GM21423 (cell line): ENCODE data around the gene OLFML2A.
"Not testable (repeated sequence)": the region's sequence is repeated elsewhere in the genome, so short reads cannot be mapped to it uniquely, and the experiment has no call there.

Experiments
- ATAC-seq: cut with Tn5 transposase; IDR thresholded peaks from one replicate; pipeline ENCODE4 v1.9.1; 2021; ENCODE audit warnings: mild to moderate bottlenecking, moderate library complexity; ENCODE audit not compliant: unreplicated experiment

The OLFML2A gene

DNA sequence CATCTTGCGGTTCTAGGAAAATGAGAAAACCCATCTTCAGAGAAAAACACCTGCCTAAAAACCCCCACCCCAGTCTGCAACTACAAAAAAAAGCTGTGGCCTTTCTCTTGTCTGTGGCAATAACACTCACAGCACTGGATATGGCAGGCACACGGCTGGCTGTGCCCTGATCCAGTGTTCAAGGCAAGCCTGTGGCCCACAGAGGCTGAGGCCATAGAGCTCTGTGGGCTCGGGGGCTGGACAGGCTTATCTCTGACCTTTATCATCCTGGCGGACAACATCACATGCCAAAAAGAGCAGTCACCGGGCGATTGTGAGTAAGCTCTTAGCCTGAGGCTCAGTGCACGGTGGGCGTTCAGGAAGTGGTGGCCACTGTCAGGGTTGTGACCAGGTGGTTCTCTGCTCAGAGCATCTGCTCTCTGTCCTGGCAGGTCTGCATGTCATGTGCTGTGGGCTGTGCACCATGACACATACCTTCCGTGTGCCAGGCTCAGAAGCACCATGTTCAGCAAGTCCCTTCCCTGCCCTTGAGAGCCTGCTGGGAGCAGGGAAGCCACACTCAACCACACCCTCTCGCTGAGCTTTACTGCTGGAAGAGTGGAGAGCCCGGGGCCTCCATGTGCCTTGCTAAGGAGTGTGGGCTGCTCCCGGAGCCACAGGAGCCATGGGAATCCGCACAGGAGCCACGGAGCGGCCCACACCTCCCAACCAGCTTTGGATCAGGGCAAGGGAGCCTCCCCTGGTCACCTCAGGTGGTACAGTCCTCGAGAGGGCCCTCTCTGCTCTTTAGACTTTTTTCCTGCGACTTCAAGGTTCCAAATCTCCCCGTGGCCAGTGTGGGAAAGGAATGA lies 41.7 kb downstream of the OLFML2A start:
- ATAC-seq, result no peak

DNA sequence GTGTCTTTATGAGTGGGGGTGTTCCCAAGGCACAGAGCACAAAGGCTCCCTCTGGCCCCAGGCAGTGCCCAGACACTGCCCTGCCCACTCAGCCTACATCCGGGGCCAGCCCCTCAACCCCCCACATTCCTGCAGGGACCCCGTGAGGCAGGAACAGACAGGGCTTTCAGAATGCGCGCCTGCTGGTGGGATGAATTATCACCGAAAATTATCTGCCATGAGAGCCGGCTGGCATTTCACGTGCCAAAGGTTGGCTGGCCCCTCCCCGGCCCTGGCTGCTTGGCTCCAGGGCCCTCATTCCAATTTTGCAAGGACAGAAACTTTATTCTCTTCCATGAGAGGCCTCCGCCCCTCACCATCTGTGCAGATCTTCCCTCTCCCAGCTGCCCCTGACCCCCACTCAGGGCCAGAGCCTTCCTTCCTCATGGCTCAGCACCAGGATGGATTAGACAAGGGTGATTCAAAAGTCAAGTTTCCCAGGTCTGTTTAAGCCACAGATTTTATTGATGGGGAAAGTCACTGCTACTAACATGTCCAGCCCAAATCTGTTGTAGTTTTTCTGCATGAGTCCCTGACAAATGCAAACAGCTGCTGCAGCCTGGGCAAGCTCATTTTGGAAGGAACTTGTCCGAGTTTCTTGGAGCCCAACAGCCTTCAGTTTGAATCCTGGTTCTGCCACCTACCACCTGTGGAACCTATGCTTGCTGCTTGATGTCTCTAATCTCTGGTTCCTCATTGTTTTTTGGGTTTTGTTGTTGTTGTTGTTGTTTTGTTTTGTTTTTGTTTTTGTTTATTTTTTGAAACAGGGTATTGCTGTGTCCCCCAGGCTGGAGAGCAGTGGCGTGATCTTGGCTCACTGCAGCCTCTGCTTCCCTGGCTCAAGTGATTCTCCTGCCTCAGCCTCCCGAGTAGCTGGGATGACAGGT lies 44.0 kb downstream of the OLFML2A start:
- no peak for ATAC-seq

DNA sequence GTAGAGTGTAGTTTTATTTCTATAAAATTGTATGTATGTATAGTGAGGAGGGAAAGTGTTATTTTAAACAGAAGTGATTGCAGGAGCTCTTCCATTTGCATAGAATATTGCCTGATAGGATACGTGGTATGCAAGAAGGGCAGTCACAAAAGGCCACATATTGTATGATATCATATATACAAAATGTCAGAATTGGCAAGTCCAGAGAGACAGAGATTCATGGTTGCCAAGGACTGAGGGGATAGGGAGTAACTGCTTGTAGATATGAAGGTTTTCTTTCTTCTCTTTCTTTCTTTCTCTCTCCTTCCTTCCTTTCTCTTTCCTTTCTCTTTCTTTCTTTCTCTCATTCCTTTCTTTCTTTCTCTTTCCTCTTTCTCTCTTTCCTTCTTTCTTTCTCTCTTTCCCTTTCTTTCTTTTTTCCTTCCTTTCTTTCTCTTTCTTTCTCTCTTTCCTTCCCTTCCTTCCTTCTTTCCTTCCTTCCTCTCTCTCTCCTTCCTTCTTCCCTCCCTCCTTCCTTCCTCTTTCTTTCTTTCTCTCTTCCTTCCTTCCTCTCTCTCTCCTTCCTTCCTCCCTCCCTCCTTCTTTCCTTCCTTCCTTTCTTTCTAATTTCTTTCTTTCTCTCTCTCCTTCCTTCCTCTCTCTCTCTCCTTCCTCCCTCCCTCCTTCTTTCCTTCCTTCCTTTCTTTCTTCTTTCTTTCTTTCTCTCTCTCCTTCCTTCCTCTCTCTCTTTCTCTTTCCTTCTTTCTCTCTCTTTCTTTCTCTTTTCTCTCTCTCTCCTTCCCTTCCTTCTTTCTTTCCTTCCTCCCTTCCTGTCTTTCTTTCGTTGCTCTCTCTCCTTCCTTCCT lies 51.8 kb downstream of the OLFML2A start:
- ATAC-seq, result no peak

DNA sequence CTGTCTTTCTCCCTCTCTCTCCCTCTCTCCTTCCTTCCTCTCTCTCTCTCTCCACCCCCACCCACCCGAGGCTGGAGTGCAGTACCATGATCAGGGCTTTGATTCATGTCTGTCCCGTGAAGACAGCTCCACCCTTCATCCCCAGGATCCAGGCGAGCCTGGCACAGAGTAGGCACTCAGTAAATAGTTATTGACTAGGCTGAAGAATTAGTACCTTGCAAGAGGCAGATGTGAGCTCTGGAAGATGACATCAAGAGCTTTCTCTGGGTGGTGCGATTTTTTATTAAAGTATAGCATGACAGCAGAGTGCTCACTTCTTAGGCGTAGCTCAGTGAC lies 52.4 kb downstream of the OLFML2A start:
- ATAC-seq, result no peak

DNA sequence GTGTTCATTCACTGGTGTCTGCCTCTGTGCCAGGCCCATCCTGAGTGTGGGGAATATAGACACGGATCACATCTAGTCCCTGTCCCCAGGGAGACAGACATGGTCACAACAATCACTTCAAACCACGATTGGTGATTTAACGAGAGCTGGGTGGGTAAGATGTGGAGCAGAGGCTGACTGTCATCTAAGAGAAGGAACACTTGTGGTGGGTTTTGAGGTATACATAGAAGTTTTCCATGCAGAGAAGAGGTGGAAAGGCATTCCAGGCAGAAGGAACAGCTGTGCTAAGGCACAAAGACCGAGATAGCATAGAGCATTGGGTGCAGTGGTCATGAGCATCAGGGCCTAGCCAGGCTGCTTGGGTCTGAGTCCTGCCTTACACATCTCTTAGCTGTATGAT lies 53.7 kb downstream of the OLFML2A start:
- ATAC-seq, result no peak

DNA sequence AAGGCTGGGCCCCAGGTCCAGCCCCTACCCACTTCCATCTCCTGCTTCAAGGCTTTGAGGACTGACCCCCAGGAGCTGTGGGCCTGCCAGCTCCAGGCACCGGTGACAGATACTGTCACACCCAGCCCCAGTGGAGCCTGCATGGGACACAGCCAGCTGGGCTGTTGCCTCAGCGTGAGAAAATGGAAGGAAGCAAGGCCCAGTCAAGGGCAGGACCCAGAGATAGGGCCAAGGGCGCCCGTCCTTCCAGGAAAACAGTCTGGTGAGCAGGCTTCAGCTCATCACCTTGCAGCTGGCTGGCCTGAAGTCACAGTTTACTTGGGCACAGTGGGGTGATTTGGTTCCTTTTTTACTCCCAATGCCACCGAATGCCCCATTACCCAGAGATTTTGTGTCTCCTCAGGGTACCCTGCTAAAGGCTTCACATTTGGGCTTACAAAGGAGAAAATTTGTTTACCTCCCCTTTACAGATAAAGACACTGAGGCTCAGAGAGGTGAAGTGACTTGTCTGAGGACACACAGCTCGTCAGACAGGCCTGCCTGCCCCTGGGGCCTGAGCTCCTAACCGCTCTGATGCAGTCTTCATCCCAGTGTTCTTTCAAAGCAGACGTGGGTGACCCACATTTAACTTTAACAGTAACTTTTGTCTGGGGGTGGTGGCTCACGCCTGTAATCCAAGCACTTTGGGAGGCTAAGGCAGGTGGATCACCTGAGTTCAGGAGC lies 54.9 kb downstream of the OLFML2A start:
- no peak for ATAC-seq

DNA sequence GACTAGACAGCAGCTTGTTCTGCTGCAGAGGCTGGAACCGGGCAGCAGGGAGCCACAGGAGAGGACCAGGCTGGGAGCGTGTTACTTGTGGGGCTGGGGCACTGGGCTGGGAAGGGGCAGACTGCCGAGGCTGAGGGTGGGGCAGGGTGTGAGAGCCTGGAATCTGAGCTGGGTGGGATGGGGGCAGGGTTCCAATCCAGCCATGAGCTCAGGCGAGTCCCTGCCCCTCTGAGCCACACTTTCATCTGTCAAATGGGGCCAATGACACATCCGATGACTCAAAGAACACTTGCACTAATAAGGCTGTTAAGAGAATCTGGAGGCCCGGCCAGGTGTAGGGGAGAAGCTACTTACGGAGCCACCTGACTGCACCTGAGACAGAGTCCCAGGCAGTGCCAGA lies 57.7 kb downstream of the OLFML2A start:
- no peak for ATAC-seq

DNA sequence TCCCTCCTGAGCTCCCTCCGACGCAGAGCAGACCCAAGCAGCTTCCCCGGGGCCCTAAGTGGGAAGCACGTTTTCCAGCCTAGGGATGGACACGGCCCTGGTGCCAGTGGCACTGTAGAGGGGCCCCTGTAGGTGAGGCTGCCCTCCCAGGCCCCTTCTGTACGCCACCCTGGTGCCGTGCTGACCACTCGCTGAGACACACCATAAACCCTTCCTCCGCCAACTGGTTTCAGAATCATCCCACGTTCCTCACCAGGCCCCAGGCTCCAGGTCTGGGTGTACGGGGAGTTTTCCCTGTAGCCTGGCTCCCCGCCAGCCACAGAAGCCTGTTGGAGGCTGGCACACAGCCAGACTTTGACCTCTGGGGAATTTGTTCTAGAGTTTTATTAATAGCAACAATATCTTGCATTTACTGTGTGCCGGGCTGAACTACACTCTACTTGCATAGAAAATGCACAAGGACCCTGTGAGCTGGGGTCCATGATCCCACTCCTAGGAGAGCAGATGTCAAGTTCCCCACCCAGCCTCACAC lies 58.2 kb downstream of the OLFML2A start:
- ATAC-seq, result no peak

DNA sequence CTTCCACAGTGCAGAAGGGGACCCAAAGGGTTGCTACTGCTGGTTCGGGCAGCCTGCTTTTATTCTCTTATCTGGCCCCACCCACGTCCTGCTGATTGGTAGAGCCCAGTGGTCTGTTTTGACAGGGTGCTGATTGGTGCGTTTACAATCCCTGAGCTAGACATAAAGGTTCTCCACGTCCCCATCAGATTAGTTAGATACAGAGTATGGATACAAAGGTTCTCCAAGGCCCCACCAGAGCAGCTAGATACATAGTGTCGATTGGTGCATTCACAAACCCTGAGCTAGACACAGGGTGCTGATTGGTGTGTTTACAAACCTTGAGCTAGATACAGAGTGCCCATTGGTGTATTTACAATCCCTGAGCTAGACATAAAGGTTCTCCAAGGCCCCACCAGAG lies 61.2 kb downstream of the OLFML2A start:
- not testable (repeated sequence) for ATAC-seq

DNA sequence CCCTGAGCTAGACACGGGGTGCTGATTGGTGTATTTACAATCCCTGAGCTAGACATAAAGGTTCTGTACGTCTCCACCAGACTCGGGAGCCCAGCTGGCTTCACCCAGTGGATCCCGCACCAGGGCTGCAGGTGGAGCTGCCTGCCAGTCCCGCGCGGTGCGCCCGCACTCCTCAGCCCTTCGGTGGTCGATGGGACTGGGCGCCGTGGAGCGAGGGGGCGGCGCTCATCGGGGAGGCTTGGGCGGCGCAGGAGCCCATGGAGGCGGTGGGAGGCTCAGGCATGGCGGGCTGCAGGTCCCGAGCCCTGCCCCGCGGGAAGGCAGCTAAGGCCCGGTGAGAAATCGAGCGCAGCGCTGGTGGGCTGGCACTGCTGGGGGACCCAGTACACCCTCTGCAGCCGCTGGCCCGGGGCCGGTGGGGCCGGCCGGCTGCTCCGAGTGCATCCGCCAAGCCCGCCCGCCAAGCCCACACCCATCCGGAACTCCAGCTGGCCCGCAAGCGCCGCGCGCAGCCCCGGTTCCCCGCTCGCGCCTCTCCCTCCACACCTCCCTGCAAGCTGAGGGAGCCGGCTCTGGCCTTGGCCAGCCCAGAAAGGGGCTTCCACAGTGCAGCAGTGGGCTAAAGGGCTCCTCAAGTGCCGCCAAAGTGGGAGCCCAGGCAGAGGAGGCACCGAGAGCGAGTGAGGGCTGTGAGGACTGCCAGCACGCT lies 61.8 kb downstream of the OLFML2A start:
- ATAC-seq, result not testable (repeated sequence)

DNA sequence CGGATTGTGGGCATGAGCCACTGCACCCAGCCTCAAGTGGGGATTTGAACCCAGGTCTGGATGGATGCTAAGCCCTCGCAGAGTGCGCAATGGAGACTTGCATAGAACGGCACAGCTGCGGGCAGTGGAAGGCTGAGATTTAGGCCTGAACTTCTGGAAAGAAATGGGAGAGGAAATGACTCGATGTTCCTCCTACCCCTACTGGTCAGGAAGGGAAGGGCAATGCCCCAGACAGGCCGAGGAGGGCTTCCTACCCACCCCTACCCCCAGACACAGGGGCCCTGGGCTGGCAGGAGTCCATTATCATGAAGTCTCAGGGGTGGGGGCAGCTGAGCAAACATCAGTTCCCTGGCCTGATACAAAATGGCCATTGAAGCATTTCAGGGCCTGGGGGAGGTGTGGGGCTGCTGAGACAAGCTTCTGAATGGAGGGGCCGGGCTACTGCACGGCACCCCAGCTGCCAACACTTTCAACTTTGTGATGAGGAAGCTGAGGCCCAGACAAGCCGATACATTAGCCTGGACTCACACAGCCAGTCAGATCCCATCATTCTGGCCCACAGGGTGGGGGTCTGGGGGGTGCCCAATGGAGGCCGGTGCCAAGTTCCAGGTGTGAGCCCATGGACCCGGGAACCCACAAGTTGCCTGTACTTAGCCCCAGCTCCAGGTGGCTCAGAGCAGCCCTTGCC lies 62.8 kb downstream of the OLFML2A start:
- ATAC-seq, result no peak

DNA sequence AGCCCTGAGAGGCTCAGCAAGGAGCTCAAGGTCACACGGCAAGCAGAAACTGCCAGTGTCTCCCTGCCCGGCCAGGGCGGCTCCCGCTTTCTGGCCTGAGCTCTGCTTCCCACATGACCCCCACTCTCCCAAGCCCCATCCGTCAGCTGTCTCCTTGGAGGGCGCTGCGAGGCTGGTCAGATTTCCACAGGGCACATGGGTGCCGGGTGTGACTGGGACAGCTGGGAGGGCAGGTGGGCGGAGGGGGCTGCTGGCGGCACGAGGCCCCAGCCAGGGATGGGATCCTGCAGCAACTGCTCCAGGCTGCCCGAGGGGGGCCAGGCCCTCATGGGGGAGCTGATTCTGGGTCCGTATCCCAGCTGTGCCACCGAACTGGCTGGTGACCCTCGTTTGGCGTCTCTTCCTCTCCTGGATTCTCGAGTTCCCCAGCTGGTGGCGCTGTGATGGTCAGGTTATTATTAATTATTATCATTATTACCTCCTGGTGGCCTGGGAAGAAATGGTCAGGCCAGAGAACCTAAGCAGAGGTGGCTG lies 63.4 kb downstream of the OLFML2A start:
- ATAC-seq, result no peak

DNA sequence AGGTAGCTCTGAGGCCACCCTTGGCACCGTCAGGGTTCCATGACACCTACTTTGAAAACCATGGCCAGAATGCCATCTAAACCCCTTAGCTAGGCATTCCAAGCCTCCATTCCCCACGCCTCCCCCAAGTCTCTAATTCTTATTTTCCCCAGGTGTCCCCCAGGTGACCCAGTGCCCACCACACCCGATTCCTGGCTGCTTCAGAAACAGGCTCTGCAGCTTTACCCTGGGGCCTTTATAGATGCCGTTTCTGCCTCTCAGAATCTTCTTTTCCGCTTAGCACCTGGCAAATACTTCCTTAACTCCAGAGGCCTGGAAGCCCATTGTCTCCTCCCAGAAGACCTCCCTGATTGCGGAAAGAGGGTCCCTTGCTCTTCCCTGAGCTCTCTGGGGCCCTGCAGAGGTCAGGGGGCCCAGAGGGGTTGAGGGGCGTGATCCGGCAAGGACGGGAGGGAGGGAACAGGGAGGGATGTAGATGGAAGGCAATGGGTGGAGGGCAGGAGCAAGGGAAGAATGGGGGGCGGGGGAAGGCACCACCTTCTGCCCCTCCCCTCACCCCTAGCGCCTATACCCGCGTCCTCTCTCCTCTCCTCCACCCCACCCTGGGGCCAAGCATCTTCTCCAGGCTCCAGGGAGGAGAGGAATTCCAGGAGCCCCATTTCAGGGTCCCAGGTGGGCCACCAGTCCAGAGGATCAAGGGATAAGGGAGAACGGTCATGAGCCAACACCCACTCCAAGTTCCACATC lies 64.3 kb downstream of the OLFML2A start:
- ATAC-seq, result no peak

DNA sequence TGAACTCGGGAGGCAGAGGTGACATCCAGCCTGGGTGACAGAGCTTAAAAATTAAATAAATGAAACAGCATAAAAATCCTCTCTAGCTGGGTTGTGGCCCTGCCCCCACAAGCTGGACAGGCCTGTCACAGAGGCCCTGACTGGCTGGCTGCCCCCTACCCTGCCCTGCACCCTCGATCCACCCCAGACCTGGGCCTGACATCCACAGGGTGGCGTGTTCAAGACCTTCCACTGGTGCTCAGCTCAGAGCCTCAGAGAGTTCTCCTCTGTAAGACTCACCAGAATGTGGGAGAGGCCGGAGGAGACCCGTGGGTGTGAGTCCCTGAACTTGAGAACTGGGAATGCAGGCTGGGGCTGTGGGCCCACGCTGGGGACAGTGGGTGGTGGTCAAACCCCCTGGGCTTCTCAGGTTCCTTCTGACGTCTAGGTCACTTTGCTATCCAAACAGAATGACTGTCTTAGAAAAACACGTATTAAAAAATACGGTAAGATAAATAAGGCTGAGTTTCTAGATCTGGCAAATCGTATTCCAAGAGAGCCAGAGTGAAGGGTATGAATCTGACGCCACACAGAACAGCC lies 66.6 kb downstream of the OLFML2A start:
- ATAC-seq, result no peak

DNA sequence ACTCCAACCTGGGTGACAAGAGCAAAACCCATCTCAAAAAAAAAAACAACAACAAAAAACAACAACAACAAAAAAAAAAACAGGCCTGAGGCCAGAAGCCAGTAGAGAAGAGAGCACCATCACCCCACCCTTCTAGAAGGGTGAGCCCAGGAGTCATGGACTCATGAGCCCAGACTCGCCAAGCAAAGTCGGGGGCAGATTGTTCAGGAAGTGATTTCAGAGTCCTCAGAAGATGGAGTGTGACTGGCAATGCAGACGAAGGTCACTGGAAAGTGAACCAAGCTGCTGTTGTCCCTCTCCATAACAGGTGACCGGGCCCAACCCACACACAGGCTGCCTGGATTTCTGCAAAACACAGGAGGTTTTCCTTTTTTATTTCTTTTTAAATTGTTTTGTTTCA lies 67.4 kb downstream of the OLFML2A start:
- ATAC-seq, result no peak

DNA sequence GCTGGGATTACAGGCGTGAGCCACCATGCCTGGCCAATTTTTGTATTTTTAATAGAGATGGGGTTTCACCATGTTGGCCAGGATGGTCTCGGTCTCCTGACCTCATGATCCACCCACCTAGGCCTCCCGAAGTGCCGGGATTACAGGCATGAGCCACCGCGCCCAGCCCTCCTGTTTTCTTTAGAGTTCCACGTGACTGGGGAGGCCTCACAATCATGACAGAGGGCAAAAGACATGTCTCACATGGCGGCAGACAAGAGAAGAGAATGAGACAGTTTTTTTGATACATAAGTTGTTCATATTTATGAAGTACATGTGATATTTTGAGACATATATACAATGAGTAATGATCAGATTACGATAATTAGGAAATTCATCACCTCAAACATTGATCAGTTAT lies 69.5 kb downstream of the OLFML2A start:
- not testable (repeated sequence) for ATAC-seq

DNA sequence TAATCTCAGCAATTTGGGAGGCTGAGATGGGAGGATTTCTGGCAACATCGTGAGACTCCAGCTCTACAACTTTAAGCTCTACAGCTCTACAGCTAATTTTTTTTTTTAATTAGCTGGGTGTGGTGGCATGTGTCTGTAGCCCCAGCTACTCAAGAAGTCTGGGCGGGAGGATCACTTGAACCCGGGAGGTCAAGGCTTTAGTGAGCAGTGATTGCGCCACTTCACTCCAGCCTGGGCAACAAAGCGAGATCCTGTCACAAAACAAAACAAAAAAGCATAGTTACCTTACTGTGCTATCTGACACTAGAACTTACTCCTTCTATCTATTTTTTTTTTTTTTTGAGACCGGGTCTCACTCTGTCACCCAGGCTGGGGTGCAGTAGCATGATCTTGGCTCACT lies 70.0 kb downstream of the OLFML2A start:
- no peak for ATAC-seq

DNA sequence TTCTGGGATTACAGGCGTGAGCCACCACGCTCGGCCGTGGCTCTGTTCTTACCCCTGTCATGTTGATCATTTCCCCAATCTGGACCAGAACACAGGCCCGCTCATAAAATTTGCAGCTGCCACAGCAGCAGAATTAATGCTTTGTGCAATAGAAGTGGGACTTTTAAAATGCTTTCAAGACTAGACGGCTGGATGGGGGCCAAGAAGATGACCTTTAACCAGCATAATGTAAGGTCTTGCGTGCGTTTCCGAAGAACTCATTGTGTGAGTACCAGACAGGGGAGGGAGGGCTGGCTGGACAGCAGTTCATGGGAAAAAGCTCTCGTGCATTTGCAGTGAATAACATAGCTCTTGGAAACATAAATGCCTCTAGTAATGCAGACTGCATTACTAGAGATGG lies 72.9 kb downstream of the OLFML2A start:
- no peak for ATAC-seq
